ENCODE data around the gene CHN2.

The CHN2 gene

DNA sequence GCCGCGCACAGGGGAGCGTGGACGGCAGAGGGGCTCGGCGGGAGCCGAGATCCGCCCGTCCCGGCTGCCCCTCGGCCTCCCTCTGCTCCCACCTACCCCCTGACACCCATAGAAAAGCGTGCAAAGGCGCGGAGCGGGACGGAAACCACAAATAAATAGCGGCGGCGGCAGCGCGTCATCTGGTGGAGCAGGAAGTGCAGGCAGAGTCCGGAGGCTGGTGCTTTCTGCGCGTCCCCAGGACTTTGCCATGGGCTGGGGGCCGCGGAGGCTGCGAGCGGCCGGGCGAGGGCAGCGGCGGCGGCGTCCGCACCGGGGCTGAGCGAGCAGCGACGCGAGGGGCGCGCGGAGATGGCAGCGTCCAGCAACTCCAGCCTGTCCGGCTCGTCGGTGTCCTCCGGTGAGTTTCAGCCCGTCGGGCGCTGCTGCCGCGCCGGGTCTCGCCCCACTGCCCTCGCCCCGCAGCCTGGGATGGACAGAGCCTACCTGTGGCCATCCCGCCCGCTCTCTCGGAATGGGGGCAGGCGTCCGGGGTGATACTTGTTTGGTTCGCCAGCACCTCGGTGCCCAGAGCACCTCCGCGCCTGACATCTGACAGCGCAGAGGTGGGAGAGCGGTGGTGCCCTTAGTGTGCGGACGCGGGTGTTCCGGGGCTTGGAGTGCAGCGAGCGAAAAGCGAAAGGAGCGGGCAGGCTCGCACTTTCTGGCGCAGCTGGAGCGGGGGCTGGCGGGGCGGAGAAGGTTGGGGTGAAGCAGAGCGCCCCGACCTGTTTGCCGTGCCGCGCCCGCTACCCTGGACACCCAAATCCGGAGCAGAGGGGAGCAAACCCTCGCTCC, at the start of gene CHN2:
Gene CHN2, plus strand, starts transcription at position 182 of the 834 bp plus-strand sequence.
- DNase-seq: peak; percentile 62

DNA sequence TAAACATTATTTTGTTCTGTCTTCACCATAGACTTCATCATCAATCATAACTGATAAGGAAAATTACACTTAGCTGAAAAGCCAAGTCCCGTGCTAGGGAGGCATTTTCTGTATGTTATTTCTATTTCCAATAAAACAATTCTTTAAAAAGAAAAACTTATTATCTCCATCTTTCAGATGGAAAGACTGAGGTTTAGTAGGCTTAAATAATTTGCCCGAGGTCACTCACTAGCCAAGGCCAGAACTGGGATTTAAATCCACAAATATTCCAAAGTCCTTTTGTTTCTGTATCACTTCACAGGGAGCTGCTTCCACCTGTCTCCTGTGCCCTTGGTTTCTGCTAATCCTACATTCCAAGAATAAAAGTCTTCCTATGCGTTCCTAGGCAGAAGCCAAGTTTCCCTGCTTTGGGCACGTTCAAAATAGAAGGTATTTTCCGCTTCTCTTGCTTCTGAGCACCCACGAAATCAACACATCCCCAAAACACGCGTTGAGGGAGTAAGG, 49.0 kb upstream of the CHN2 start:
- no peak for DNase-seq

DNA sequence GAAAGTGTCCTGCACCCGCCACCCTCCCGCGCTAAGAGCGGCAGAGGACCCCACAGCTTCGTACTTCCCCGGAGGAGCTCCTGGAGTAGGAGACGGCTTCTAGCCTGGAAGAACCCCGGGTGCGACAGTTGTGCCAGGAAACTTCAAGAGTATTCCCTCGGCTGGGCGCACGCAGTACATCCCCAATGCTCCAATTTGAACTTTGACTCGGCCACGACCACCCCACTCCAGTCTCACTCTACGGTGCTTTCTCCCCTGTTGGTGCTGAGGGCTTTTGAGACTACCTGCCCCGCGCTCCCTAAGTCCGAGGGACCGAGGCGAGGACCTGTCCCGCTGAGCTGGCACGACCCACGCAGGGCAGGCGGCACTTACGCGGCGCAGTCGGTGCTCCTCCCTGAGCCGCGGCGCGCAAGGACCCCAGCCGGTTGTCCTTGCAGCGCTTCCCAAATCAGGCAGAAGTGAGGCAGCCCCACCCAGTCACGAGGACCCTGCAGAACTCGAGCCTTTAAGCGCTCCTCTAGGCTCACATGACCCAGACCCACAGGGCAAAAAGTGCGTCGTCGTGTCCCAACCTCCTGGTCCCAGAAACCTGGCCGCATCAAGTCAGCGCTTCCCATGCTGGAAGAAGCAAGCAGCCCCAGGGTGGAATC, 48.4 kb upstream of the CHN2 start, which contains the start of gene CPVL:
Gene CPVL, minus strand, starts transcription at position 481 of the 650 bp plus-strand sequence. CDS start 25,476 bp downstream, outside the sequence.
- no peak for DNase-seq

DNA sequence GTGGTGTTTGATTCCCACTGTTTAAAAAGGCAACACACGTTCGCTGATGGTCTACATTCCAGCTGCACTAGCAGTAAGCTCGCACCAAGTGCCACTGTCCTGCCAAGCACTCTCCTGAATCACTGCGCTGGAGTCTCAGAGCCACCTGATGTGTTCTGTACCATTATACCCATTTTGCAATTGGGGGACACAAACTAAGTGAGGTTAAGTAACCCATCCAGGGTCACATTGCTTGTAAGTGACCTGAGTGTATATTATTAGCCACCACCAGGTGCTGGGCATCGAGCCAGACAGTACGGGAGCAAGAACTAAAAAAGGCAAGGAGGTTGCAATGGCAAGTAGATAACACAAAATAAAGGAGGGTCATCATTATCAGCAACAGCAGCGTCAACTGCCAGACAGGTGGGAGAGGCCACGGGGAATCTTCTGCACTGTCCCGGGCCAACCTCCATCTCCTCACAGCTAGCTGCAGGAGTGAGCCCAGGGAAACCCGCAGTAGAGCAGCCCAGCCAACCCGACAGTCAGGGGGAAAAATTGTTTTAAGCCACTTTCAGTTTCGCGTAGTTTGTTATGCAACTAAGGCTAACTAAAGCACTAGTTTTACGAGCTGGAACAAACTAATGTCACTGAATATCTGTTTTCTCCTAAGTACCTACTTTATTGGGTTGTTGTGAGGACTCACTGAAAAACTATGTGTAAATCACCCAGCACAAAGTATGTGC, 47.5 kb upstream of the CHN2 start:
- peak; percentile 29 for DNase-seq

DNA sequence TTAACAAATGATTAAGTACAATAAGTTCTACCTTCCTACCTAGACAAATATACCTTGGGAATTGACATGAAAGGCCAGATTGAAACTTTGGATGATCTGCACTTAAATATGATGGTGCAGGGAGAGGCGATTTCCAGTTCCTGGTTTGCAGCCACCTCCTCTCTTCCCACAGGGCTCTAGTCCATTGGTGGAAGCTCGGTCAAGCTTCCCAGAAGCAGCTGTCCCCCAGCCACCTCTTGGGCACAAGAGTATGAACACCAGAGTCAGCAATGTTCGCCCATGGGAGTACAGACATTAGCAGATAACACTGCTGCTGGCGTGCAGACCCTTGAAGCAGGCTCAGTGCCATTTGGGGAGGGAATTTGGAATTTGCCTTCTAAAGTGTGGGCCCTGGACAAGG, 46.8 kb upstream of the CHN2 start:
- no peak for DNase-seq

DNA sequence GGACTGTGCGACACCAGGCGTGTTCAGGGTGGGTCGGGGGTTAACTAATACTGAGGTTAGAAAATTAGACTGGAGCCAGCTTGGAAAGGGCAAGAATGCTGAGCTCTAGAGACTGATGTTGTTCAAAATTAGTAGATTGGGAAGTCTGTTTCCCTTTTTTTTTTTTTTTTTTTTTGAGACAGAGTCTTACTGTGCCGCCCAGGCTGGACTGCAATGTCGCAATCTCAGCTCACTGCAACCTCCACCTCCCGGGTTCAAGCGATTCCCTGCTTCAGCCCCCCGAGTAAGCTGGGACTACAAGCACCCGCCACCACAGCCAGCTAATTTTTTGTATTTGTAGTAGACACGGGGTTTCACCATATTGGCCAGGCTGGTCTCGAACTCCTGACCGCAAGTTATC, 45.5 kb upstream of the CHN2 start:
- no peak for DNase-seq

DNA sequence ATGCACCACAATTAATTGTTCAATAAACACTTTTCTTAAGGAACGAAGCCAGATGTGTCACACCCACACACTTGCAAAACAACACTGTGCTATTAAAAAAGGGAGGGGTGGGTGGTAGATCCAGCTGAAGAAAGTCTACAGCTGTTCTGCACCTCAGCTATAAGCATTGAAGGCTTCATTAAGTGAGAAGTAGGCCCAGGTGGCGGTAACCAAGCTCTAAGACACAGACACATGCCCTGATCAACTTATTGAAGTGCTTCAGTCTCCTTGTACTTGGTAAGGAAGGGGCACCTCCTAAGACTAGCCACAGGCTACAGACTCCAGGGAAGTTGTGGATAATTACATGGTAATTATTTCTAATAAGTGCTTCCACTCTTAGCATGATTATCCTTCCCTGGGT, 43.7 kb upstream of the CHN2 start:
- DNase-seq: no peak

DNA sequence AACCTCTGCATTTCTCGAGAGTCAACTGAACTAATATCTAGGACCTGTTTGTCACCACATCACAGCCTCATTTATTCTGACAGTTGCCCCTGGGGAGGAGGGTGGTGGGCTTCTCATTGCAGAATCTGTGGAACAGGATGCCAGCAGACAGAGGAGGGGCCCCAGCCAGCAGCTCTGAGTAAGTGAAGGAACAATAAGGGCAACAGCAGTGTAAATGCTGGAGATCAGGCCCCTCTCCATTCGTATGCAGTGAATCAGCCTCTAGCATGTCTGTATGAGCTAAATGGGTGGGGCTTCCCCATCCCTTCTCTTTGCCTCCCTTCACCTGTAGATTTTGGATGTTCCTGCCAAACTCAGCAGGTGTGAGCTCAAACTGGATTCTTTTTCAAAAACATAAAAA, 40.5 kb upstream of the CHN2 start:
- DNase-seq: no peak

DNA sequence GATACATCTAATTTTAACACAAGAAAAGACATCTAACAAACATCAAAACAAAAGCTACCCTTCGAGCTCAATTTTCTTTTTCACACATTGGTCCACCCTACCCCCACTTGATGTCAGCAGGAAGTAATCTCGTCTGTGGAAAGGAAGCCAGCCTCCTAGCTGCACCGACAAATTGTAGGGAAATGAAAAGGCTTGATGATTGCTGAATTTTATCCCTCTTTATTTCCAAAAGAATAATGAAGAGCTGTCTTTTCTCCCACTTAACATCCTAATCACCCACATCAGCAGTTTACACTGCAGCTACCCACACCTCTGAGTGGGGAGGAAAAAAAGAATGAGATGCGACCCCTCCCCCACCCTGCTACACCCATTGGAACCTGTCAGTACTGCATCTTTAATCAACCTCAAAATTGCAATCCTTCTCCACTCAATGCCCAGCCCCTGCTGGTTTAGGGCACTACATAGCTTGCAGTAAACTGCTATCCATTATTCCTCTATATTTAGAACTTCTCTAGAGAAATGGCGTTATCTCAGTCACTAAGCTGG, 37.6 kb upstream of the CHN2 start:
- no peak for DNase-seq

DNA sequence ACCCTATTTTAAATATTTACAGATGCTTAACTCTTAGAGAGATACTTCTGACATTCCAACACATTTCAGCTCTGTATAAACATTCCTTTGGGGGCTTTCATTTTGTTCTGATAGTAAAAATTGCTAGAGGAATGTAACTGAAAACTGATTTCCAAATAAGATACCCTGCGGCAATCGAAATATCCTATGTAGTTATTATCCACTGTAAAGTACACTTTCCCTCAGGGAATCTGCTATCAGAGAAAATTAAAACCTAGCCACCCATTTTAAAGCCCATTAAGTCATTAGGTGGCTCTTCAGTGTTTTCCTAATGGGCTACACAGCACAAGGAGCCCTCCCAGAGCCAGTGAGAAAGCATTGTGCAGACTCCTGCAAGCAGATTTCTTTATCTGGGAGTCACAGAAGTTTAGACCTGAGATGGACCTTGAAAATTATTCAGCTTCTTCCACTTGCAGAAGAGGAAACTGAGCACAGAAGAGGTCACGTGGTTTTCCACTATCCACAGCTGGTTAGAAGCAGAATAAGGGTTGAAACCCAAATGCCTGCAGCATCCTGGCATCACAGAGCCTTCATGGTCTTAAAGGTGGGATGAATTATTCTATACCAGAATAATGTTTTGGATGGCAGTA, 35.7 kb upstream of the CHN2 start:
- no peak for DNase-seq

DNA sequence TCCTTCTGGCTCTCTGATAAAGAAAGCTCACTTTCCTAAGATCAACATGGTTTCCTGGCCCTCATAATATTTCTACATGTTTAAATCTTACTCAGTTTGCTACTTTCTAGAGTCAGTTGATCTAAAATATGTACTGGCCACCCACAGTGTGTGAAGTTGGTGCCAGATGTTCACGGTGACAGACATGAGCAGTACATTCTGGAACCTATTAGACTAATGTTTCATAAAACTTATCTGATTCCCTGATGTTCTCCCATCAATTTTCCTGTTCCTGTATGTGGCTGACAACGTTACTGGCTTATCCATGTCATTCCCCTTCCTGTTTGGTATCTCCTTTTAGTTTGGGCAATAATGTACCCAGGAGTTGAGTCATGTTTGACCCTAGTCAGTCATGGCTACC, 34.5 kb upstream of the CHN2 start:
- DNase-seq: no peak

DNA sequence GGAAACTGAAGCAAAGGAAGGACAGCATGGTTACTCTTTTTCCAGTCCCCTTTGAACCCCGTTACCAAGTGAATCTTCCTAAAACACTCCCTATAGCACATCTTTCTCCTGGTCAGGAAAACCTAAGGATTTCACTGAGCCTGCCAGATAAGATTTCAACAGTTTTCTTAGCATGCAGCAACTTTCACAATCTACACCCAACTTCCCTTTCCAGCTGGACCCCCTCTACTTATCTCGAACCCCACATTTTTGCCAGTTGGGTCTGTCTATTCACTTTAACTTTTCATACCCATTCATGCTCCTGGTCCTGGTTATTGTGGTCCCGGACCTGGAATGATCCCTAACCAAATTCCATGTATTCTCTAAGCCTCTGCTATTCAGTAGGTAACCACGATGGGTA, 33.3 kb upstream of the CHN2 start:
- DNase-seq: no peak

DNA sequence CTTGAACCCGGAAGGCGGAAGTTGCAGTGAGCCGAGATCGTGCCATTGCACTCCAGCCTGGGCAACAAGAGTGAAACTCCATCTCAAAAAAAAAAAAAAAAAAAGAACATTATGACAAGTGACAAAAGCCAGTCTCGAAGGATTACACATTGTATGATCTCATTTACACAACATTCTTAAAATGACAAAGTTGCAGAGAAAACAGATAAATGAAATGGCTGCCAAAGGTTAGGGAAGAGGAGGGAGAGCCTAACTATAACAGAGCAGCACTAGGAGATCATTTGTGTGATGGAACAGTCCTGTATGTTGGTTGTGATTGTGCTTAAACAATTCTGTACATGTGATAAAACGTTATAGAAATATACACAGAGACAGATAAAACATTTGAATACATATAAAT, 32.0 kb upstream of the CHN2 start:
- DNase-seq: no peak

DNA sequence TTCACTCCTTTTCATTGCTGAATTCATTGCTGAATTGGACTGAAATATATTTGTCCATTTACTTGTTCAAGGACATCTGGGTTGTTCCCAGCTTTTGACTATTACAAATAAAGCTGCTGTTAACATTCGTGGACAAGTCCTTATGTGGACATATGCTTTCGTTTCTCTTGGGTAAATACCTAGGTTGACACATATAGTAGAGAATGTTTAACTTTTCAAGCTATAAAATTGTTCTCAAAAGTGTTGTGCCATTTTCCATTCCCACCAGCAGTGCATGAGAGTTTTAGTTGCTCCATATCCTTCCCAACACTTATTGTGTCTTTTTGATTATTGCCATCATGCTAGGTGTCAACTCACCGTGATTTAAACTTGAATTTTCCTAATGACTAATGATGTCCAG, 30.7 kb upstream of the CHN2 start:
- no peak for DNase-seq

DNA sequence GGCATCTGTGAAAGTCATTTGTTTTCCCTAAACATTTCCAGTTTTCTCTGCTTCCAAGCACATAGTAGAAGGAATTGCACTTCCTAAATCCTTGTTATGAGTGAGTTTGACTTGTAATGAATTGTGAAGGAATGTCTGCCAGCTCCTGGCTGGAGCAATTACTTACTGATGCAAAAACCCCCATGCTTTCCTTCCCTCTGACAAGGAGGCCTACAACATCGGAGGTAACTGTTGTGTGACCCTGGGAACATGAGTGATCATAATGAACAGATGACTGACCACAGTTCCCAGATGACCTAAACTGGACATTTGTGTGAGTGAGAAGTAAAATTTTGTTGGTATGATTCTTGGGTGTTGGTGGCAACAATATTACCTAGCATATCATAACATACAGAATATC, 26.9 kb upstream of the CHN2 start:
- no peak for DNase-seq

DNA sequence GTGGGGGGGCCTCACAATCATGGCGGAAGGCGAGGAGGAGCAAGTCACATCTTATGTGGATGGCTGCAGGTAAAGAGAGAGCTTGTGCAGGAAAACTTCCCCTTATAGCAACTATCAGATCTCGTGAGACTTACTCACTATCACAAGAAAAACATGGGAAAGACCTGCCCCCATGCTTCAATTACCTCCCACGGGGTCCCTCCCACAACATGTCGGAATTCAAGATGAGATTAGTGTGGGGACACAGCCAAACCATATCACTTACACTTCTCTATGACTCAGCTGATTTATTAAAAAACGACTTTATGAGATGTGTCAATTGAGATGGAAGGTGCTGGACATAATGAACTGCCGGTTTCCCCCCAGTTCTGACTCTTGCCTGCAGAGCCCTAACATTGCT, 23.8 kb upstream of the CHN2 start:
- no peak for DNase-seq

DNA sequence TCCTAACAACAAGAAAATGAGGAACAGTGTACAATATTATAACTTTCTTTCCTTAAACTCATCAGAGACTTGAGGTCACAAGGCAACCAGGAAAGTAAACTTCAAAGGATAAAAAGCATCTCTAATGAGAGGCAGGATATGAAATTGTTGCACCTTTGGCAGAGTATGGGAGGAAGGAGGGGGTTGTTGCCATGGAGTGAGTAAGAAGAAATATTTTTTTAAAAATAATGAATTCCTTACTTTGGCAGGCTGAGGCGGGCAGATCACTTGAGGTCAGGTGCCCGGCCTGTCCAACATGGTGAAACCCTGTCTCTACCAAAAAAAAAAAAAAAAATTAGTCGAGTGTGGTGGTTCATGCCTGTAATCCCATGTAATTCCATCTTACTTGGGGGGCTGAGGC, 21.1 kb upstream of the CHN2 start:
- no peak for DNase-seq

DNA sequence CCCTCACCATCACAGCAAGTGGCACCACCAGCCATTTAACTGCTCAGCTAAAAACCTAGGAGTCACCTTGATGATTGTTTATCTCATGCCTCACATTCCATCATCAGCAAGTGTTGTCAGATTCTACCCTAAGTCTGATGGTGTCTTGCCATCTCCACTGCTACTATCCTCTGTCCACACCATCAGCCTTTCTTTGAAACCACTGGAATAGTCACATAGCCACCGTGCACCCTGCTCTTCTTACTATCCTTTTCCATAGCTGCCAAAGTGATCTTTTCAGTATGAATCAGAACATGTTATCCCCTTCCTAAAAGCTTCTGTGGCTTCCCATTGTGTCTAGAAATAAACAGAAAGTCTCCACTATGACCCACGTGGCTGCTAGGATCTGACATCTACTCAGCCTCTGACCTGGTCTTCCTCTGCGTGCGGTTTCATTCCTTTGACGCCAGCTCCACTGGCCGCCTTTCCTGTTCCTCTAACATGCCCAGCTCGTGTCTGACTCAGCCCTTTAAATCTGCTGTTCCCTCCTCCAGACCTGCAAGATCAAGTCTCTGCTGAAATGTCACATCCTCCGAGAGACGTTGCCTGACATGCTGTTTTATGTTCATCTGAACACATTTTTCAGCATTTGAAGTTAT, 16.5 kb upstream of the CHN2 start:
- no peak for DNase-seq

DNA sequence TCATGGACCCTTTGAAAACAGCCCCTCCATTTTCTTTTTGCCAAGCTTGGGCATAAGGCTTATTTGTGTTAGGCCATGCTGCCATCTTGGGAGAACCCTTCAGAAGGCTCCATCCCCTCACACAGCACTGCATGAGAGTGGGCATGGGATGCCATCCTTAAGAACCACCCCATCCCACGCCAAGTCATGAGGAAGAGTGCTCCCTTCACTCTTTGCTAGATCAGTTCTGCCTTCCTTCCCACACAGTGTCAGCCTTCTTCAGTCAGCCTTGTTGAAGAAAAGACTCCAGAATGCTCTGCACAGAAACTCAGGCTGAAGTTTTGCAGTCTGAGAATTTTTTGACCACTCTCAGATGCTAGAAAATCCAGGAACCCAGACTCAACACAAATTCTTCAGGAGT, 15.5 kb upstream of the CHN2 start:
- no peak for DNase-seq

DNA sequence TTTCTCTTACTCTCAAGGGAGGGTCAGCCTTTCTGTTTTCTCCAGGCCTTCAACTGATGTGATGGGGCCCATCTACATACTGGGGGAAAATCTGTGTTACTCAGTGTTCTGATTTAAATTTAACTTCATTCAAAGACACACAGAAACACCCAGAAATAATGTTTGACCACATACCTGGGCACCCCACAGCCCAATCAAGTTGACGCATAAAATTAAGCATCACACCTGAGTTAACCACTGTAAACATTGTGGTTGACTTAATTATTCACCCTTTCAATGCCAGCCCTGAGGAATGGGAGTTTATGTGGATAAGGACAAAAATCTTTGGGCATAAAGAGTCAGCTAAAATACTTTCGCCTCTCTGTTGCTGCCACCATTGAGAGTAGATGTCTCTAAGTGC, 10.0 kb upstream of the CHN2 start:
- DNase-seq: no peak

DNA sequence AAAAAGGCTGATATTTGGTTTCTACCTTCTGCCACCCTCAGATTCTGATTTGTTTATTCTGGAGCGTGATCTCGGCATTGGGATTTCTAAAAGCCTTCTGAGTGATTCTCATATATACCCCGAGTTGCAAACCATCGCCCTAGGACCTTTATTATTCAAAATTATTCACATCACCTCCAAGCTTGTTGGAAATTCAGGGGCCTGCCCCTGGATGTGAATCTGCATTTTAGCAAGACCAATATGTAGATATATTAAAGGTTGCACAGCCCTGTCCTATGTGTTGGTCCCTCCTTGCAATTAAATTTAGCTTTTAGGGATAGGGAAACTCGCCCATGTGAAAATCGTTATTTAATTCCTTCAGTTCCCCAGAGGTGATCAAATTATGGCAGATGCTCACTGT, 9.0 kb upstream of the CHN2 start:
- DNase-seq: no peak

DNA sequence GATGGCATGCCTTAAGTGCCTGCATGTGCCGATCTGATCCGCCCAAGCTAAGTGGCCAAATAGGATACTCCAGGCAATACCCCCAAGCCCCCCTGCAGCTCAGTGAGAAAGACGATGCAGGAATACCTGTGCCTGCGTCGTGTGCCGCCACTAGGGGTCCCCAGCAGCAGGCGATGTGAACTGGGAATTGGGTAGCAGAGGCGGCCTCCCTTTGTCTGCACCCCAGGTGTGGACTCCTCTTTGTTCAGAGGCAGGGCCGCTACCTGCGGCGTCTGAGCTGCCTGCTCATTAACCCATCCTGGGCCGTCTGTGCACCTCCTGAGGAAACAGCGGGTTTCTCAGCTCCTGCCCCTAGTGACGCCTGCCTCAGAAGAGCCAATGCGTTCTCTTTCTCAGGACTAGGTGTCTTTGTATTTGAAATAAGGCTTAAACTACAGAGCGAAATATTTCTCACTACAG, 4.8 kb upstream of the CHN2 start:
- DNase-seq: peak; percentile 92
